NCI-H146 (cell line): ENCODE data around the gene LCN2.

ENCODE experiments used
- DNase-seq: peaks from one replicate; lab custom pipeline; 2025; lab: John Stamatoyannopoulos, UW

LCN2 gene

GRCh38 chr9:128201441-128202369 is 52.5 kb downstream of the LCN2 start:
- no peak for DNase-seq

- DNase-seq: no peak
Observed at GRCh38 chr9:128202648-128203023, 53.4 kb downstream of the LCN2 start.
